ENCODE results near the gene CCNJL. TPM values are rescaled to one million over a fixed set of nuclear protein-coding genes. Genes with fewer than 3 reads are reported as not detected.

The CCNJL gene
- total and polyA plus RNA-seq, 8 donors, result 8.6 to 19.6 (median 10.6) TPM

GRCh38 chr5:160311491-160312133 is 752 bp downstream of the CCNJL start:
- Histone ChIP-seq H3K36me3 (peaks cover 0 to 7% of the 10 kb centered on the region in 2 donors), H3K27me3 (peaks cover 0 to 52% of the 10 kb centered on the region in 2 donors), H3K27ac (peak overlapping the region; percentile 76 to 83), H3K9me3 (no peaks in the 10 kb centered on the region), H3K4me1 (peaks cover 0 to 22% of the 10 kb centered on the region in 2 donors), H3K4me3 (peak overlapping the region; percentile 67 to 71)
- DNase-seq, result peak in 2 of 4 donors; percentile 44 to 89
- TF ChIP-seq CTCF (IDR thresholded peaks at IDR 0.05), result no peak
- peak; percentile 70 for ATAC-seq
- intact Hi-C loops (cut with DNase I), result no loop called here

- Histone ChIP-seq H3K4me1 (peaks cover 0 to 13% of the 10 kb centered on the region in 2 donors), H3K4me3 (peak overlapping the region; percentile 67 to 71), H3K9me3 (no peaks in the 10 kb centered on the region), H3K36me3 (peaks cover 0 to 7% of the 10 kb centered on the region in 2 donors), H3K27me3 (peaks cover 0 to 52% of the 10 kb centered on the region in 2 donors), H3K27ac (no peak overlapping the region)
- intact Hi-C loops (cut with DNase I), result no loop called here
- ATAC-seq, result no peak
- DNase-seq, result no peak
- no peak for TF ChIP-seq CTCF (IDR thresholded peaks at IDR 0.05)
Measured at GRCh38 chr5:160310552-160311295, 1.6 kb downstream of the CCNJL start.

GRCh38 chr5:160310140-160310539 is 2.2 kb downstream of the CCNJL start:
- no peak for DNase-seq

GRCh38 chr5:160306696-160307095 is 5.7 kb downstream of the CCNJL start:
- H3K4me3 ChIP-seq, result no peak overlapping the region
- DNase-seq (no peak), ATAC-seq (no peak)
- TF ChIP-seq CTCF (IDR thresholded peaks at IDR 0.05), result no peak
- H3K27ac ChIP-seq, result no peak overlapping the region
- peaks cover 0 to 2% of the 10 kb centered on the region in 2 donors for H3K4me1 ChIP-seq
- H3K36me3 ChIP-seq, result peaks cover 0 to 19% of the 10 kb centered on the region in 2 donors
- no peaks in the 10 kb centered on the region for H3K9me3 ChIP-seq
- intact Hi-C loops (cut with DNase I), result no loop called here
- peaks cover 0 to 27% of the 10 kb centered on the region in 2 donors for H3K27me3 ChIP-seq

More at GRCh38 chr5:160310140-160310539, 2.2 kb downstream of the CCNJL start:
- Histone ChIP-seq H3K4me1 (peaks cover 0 to 9% of the 10 kb centered on the region in 2 donors), H3K36me3 (peaks cover 0 to 7% of the 10 kb centered on the region in 2 donors), H3K9me3 (no peaks in the 10 kb centered on the region), H3K4me3 (no peak overlapping the region), H3K27me3 (peaks cover 0 to 52% of the 10 kb centered on the region in 2 donors), H3K27ac (no peak overlapping the region)
- no peak for ATAC-seq
- TF ChIP-seq CTCF (IDR thresholded peaks at IDR 0.05), result no peak
- intact Hi-C loops (cut with DNase I), result no loop called here

GRCh38 chr5:160305319-160305718 is 7.0 kb downstream of the CCNJL start:
- TF ChIP-seq CTCF (IDR thresholded peaks at IDR 0.05), result no peak
- H3K4me1 ChIP-seq, result peaks cover 0 to 1% of the 10 kb centered on the region in 2 donors
- intact Hi-C loops (cut with DNase I), result no loop called here
- no peak for ATAC-seq
- no peaks in the 10 kb centered on the region for H3K9me3 ChIP-seq
- H3K27ac ChIP-seq, result no peak overlapping the region
- peaks cover 0 to 13% of the 10 kb centered on the region in 2 donors for H3K27me3 ChIP-seq
- DNase-seq, result no peak
- no peak overlapping the region for H3K4me3 ChIP-seq
- peaks cover 0 to 19% of the 10 kb centered on the region in 2 donors for H3K36me3 ChIP-seq

All from left lung (tissue), 10 donors.